GM12878 (cell line): ENCODE data around the gene CLDN9.

Source experiments
- BMI1 ChIP-seq: fragments of 450-650 bp; IDR thresholded peaks from 2 replicates; pipeline ENCODE4 v1.6.1; 2016; ENCODE audit warnings: mild to moderate bottlenecking, moderate library complexity, borderline replicate concordance
- CTCF ChIP-seq, 3 experiments: IDR thresholded peaks in 2 of 3; conservative IDR thresholded peaks in 1 of 3; 2 replicates each; pipeline ENCODE4 v1.5.1; 2011; ENCODE audit warnings: low read depth in 3 of 3, low read length in 3 of 3, mild to moderate bottlenecking in 3 of 3, control low read depth in 2 of 3, moderate library complexity in 2 of 3, inconsistent platforms in 1 of 3, mixed read lengths in 1 of 3; ENCODE audit not compliant: control insufficient read depth in 2 of 3, insufficient read depth in 1 of 3; ENCODE audit errors: extremely low read depth in 1 of 3
- HCFC1 ChIP-seq: fragments of 150-350 bp; IDR thresholded peaks from 2 replicates; pipeline ENCODE4 v1.6.1; 2014; ENCODE audit warnings: low read length
- NR2F1 ChIP-seq: fragments of 450-650 bp; conservative IDR thresholded peaks from 2 replicates; pipeline ENCODE4 v1.6.1; 2017; ENCODE audit warnings: mild to moderate bottlenecking
- POLR2A ChIP-seq: IDR thresholded peaks from 2 replicates; pipeline ENCODE4 v1.6.1; 2011; ENCODE audit warnings: low read depth, mild to moderate bottlenecking, low read length
- POLR2AphosphoS2 ChIP-seq: IDR thresholded peaks from 2 replicates; pipeline ENCODE4 v1.6.1; 2011; ENCODE audit warnings: low read depth, mild to moderate bottlenecking, low read length, improper control_type of control experiment, moderate library complexity
- POLR2AphosphoS5 ChIP-seq: IDR thresholded peaks from 2 replicates; pipeline ENCODE4 v1.6.1; 2011; ENCODE audit warnings: mild to moderate bottlenecking, low read length, inconsistent platforms
- RFX5 ChIP-seq: IDR thresholded peaks from 2 replicates; pipeline ENCODE4 v1.6.1; 2011; ENCODE audit warnings: low read depth, low read length, improper control_type of control experiment
- STAT3 ChIP-seq: IDR thresholded peaks from 2 replicates; pipeline ENCODE4 v1.6.1; 2011; ENCODE audit warnings: low read depth, low read length, improper control_type of control experiment
- YY1 ChIP-seq: IDR thresholded peaks from 2 replicates; pipeline ENCODE4 v1.6.1; 2011; ENCODE audit warnings: low read depth, mild to moderate bottlenecking, low read length
- ZNF24 ChIP-seq: fragments of 450-650 bp; IDR thresholded peaks from 2 replicates; pipeline ENCODE4 v1.6.1; 2017; ENCODE audit warnings: antibody characterized with exemption, mild to moderate bottlenecking

- TF ChIP-seq POLR2AphosphoS2 = no peak
- TF ChIP-seq YY1 = no peak
- no peak for TF ChIP-seq POLR2AphosphoS5
- no peak for TF ChIP-seq CTCF (IDR thresholded peaks at IDR 0.05 in 2 of 3, conservative IDR thresholded peaks at IDR 0.05 in 1 of 3; ENCODE audit: control insufficient read depth in 2 of 3, extremely low read depth in 1 of 3, insufficient read depth in 1 of 3, low read depth in 3 of 3, low read length in 3 of 3)
- TF ChIP-seq BMI1 = no peak
- no peak for TF ChIP-seq STAT3
- no peak for TF ChIP-seq NR2F1
- no peak for TF ChIP-seq POLR2A
- TF ChIP-seq ZNF24 = no peak
- TF ChIP-seq HCFC1 = no peak
- TF ChIP-seq RFX5 = no peak
Measured at GRCh38 chr16:2966043-2966807, 46.5 kb upstream of the CLDN9 start.
